ENCODE measurements around the gene ITIH4.

Gene ITIH4

GRCh38 chr3:52847726-52848125 lies 17.3 kb upstream of the ITIH4 start:
- DNase-seq = no peak

DNA sequence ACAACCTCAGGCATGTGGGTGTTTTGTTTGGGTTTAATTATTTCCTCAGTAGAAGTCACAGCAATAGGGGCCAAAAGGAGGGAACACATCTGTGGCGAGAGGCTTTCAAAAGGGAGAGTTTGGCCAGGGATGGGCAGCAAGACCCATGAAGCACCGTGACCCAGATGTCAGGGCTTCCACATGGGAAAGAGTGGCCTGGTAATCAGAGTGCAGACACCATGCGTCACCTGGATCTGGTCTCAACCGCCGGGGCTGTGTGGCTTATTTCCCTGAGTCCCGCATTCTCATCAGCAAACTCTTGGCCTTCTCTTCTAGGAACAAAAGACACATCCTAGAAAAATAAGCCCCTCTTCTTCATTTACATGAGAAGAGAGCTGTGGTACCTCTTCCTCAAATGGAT lies 16.8 kb upstream of the ITIH4 start:
- no peak for DNase-seq

DNA sequence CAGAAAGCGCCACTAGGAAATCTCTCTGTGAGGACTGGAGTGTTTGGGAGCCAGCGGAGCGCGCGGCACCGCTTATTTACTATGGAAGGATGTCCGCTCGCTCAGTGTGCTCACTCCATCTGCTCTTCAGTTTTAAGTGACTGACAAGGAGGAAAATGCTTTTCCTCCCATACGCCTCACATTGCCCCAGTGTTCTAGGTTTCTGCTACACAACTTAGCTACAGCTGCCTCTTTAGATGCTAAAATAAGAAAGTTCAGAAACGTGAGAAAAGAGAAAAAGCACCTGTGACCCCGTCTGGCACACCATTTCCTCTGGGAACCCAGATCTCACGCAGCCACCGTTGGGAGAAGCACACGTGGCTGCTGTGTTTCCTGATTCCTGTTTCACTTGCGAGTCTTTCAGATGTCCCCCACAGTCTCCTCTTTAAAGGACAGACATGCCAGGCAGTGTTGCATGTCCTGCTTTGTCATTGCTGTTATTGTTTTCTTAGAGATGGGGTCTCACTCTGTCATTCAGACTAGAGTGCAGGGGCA lies 16.0 kb upstream of the ITIH4 start:
- no peak for DNase-seq

- no peak for DNase-seq
Observed at GRCh38 chr3:52845691-52846431, 15.4 kb upstream of the ITIH4 start.

- DNase-seq = no peak
Observed at GRCh38 chr3:52845157-52845556, 14.7 kb upstream of the ITIH4 start.

DNA sequence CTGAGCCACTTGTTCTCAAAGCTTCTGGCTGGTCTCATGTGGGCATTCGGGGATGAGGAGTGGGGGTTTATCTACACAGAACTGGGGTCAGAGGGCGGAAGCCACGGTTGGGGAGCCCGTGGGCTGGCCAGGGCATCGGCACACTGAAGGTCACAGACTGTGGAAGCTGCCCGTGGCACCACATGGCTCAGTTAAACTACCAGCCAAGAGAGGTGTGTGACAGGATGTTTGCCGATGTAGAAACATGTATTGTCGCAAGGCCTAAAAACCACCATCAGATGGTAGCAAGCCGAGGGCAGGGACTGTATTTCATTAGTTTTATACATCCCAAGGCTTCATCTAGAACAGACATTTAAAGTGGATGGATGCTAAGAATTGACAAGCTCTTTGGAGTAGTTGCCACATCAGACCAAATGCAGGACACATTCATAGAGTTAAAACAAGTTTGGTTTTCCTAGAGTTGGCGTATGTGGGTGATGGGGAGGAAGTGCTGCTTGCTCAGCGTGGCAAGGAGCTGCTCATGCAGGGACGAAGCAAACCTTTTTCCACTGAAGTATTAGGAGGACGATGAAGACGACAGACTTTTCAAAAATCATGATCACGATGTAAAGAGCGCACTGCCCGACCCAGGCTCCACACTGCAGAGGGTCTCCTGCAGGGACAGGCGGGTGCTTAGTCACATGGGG lies 14.0 kb upstream of the ITIH4 start:
- no peak for DNase-seq

DNA sequence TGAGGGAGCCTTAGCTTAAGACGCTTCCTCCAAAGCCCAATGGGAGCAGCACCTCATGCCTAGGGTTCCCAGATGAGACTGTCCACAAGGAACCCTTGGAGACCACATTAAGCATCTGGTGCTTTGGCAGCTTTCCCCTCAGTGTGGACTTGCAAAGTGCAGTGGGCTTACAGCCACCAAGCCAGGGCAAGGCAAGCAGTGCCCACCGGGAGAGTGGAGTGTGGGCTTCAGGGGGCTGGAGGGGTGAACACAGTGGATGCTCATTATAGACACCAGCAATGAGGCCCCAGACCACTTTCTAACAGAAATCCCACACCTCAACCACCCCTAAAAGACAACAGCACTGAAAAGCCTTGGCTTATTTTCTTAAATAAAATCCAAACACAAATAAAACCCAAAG lies 13.4 kb upstream of the ITIH4 start:
- no peak for DNase-seq

- no peak for DNase-seq
Observed at GRCh38 chr3:52843108-52843865, 12.8 kb upstream of the ITIH4 start.

DNA sequence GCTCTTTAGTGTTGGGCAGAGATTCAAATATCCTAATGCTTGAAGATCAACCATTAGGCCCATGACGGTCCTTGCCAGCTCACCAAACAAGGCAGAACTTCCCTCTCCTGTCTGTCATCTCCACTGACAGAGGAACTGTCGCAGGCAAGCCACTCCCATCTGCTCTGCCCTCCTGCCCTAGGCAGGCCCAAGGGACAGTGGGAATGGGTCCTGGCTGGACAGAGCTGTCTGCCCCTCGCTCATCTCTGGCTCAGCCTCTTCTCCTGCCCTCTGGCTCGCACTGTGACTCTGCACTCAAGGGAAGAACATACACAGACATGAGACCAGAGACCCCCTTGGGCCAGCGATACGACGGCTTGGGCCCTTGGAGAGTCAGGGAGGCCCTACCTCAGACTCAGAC lies 12.0 kb upstream of the ITIH4 start:
- DNase-seq = no peak

DNA sequence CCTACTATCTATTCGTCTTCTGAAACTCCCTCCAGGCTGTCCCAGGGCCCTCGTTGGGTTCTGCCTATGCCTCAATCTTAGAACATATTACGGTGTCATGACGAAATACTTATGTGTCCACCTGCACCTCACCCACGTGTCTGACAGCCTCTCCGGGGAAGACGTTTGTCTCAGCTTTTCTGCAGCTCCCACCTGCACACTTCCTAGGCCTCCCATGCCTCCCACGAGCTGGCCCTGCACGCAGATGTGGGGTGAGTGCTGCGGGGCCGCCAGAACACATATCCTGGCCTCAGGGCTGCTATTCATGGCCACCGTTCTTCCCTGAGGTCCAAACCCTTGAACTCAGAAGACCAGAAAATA lies 11.5 kb upstream of the ITIH4 start:
- DNase-seq = no peak

- DNase-seq = no peak
Observed at GRCh38 chr3:52841211-52841980, 10.9 kb upstream of the ITIH4 start.

DNA sequence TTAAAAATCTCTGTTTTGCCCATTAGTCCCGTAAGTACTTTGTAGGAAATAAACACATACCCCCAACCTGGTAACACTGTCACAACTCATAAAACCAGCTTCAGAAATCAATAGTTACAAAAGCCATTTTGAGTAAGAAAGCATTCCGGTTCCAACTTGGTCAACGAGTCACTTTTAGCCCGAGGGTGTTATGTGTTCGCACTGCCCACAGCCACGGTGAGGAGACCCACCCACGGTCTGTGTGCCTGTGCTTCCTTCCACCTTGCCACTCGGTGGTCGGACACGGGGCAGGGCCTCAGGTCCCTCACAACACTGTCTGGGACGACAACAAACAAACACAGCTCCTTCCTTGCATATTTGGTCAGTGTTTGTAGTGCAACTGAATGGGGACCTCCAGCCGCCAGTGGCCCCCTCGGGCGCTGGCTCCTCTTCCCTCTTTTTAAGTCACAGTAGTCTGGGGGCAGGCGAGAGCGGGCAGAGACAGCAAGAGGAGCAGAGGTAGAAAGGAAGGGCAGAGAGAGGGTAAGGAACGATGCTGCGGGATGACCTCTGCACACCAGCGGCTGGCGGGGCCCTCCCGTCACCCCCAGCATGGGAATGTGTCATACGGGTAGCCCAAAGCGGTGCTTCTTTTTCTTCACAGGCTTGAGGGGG lies 9.5 kb upstream of the ITIH4 start:
- no peak for DNase-seq

GRCh38 chr3:52839268-52839575 lies 8.8 kb upstream of the ITIH4 start:
- no peak for DNase-seq

- no peak for DNase-seq
Observed at GRCh38 chr3:52838561-52839267, 8.2 kb upstream of the ITIH4 start.

- no peak for DNase-seq
Observed at GRCh38 chr3:52836986-52837385, 6.5 kb upstream of the ITIH4 start.

DNA sequence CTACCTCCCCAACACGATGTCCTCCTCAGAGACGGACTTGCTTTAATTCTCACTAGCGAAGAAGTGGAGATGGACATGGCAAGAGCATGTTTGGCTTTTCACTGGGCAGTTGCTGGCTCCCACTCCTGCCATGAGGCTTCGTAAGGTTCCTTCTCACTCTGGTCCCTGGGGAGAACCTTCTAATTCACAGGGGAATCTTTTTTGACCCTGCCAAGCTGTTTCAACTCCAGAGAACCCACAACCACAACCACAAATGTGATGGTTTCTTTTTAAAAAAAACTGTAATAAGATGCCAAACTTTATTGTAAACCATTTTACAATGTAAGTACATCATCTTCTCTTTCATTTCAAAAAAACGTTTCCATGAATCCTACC lies 6.0 kb upstream of the ITIH4 start:
- DNase-seq = no peak

DNA sequence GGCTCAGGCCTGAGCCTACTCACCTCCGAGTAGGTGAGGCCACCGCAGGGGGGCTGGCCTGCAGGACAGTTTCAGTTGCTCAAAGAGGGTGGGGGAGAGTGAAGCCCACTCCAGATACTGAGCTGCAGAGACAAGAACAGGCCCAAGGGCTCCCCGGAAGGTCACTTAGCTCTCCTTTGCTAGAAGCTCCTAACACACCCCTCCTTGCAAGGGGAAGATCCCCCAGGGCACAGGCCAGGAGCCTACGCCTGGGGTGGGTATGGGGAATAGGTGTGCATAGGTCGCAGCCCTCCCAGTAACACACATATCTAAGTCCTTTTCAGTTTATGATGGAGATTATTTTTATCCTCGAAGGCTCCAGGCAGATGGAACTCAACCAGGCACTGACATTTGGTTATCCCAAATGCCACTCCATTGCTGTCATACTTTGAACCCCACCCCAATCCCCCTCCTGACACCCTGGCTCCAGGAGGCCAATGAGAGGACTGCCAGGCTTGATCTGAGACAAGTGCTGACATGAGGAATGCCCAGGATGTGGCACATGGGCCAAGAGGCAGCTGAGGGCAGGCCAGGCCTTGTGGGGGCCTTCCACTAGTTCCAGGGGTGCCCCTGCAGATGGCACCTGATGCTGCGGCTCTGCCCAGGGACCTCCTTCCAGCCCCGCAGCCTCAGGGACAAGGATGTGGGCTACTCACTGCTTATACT lies 5.4 kb upstream of the ITIH4 start:
- DNase-seq = no peak

GRCh38 chr3:52834871-52835501 lies 4.5 kb upstream of the ITIH4 start, which contains the start of gene MUSTN1:
TSS of gene MUSTN1 (minus strand) at chr3:52835019. CDS start at chr3:52834948, 71 bp downstream.
- DNase-seq = no peak

- DNase-seq = no peak
Observed at GRCh38 chr3:52833202-52833601, 2.7 kb upstream of the ITIH4 start.

DNA sequence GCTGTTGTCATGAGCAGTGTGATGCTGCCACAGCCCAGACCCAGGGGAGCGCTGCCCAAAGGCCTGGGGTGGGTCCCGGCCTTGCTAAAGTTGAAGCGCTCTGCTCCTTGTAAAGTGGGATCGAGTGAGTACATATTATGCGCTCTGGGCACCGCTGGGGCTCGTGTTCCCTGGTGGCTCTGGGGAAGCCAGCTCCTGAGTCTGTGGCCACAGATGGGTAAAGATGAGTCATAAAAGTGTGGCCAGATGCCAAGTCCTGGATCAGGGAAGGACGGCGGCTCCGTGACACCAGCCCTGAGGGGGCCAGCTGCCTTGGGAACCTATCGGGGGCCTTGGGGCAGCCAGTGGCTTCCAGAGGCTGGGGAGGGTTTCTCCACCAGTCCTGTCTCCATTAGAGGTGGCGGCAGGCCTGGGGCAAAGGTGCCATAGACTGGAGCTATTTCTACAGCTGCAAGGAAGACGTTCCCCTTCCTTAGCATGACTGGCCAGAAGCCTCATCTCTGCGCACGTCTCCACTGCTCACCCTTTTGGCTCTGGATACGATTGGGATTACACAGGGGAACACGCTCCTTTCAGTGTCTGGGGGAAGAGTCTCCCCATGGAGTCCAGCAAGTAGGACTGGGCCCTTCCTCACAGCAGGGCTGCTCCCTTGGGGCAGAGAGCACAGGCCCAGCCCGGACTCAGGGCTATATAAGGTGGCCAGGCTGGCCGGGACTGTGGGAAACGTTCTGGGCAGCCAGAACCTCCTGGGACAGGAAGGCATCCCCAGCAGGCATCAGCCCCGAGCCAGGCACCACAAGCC lies 1.2 kb upstream of the ITIH4 start:
- no peak for DNase-seq

Measured in NCI-H1436 (cell line).